Activated CD4-positive, CD25-positive, alpha-beta regulatory T cell treated with anti-CD3 and anti-CD28 coated beads, Interleukin-2, amount 50 U/mL, for 72 hours (primary cell): Measurements from ENCODE around the gene ZFYVE28.
"Not testable (repeated sequence)": the region's sequence is repeated elsewhere in the genome, so short reads cannot be mapped to it uniquely, and the experiment has no call there.

Experiments used
- DNase-seq: peaks from one replicate; pipeline ENCODE4 v3.0.0; 2021

Gene ZFYVE28

DNA sequence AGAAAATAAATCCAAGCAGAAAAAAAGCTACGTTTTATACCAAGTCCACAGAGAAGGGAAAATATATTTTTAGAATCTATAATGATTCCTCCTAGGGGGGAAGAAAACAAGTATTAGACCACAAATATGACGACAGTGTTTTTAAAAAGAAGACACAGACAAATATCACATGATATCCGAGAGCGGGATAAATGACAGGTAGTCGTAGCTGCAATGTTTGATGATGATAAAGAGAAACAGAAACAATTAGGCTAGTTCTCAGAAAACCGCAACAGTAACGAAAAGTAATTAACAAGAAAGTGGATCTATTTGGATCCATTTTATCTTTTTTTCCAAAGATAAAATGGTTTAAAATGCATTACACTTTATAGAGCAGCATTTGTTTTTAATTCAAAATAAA lies 177.4 kb downstream of the ZFYVE28 start:
- no peak for DNase-seq

DNA sequence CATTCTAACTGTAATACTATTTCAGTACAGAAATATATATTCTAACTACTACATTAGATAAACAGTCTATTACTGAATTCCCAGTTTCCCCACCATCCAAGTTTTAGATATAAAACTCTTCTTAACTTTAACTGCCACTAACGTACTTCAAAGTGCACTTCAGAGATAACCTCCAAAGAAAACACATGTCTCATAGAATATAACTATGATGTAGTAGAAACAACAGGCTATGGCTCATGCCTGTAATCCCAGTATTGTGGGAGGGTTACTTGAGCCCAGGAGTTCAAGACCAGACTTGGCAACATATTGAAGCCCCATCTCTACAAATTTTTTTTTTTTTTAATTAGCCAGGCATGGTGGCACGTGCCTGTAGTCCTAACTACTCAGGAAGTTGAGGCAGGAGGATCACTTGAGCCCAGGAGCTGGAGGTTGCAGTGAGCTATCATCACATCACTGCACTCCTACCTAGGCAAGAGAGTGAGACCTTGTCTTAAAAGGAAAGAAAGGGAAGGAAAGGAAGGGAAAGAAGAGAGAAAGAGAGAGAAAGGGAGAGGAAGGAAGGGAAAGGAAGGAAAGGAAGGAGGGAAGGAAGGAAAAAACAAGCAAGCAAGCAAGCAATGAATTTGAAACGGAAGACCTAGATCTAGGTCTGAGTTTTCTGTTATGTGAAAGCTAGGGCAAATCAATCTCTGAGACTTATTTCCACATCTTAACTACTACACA lies 181.3 kb downstream of the ZFYVE28 start:
- DNase-seq, result no peak

DNA sequence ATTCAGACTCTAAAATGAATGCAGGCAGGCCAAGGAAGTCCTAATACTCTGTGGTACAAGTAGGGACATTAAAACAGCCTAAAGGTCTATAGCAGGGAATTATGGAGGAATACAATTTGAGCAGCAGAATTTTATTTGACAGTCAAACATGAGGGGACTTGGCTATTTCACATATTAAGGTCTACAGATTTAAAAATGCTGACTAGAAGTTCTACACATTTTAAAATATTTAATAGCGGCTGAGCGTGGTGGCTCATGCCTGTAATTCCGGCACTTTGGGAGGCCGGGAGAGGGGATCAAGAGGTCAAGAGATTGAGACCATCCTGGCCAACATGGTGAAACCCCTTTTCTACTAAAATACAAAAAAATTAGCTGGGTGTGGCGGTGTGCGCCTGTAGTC lies 187.4 kb downstream of the ZFYVE28 start:
- DNase-seq, result no peak

DNA sequence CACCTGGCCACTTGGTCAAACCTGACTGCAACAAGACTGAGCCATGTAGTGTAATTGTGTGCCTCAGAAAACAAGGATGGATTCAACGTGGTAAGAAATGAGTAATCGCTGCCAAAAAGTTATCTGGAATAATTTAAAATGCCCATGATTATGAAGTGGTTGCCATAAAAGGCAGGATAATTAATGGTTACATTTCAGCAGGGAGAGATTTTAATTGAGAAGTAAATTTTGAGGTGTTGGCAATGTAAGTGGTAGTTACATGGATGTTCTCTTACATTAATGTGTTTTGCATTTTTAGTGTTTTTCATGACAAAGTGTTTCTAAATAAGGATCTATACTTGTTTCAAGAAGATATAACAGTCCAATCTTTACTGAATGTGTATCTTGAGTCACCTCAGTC lies 192.2 kb downstream of the ZFYVE28 start:
- DNase-seq, result no peak

DNA sequence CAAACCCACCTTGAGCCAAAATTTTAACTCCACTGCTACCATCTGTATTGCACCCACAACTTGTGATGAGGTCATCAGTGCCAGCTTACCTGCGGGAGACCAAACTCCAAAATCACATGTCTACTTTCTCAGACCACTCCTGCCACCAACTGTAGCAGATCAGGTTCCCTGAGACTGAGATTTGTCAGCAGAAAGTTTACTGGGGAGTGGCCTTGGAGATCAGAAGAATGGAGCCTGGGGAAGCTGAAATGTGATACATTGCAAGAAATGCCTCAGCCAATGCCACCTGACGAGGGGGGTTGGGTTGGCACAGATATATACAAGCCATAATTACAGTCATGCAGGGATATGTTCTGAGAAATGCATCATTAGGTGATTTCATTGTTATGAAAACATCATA lies 195.6 kb downstream of the ZFYVE28 start:
- no peak for DNase-seq

DNA sequence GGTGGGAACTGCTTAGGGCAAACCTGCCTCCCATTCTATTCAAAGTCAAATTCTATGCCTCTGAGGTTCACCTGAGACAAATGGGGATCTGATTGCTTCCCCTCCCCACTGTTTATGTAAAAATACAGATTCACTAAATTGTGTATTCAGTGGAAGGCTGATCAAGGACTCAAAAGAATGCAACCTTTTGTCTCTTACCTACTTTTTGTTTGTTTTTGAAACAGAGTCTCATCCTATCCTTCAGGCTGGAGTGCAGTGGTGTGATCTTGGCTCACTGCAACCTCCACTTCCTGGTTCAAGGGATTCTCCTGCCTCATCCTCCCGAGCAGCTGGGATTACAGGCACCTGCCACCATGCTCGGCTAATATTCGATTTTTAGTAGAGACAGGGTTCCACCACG lies 197.1 kb downstream of the ZFYVE28 start:
- not testable (repeated sequence) for DNase-seq

DNA sequence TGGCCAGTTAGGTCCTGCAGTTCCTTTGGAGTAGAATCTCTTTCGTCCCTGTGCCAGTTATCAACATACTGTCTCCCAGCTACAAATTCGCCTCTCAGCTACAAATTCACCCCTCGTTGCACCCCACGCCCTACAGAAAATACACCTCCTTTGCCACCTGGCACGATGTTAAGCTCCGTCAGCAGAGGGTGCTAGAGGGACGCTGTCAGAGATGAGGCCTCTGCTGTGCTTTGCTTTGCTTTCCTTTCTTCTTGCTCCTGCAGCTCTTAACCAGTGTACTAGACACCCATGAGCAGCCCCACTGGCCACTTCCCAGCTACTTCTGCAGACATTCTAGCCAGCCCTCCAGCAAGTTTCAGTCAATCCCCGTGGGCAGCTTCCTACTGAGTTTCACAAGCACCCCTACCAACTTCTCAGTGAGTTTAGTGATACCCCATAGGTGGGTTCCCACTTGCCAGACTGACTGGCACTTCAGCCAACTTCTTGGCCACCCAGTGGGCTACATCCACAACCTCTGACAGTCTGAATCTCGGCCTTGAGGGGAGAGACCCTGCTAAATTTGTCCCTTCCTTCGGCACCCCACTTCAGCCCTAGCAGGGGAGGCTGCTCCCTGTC lies 198.3 kb downstream of the ZFYVE28 start:
- peak; percentile 78 for DNase-seq
